PFSK-1 (cell line): ENCODE measurements around the gene WDFY3.

Source experiments
- FOXP2 ChIP-seq: optimal IDR thresholded peaks from 2 replicates; pipeline ENCODE3; 2011; ENCODE audit warnings: borderline replicate concordance, control low read depth, inconsistent platforms; ENCODE audit not compliant: insufficient read depth; ENCODE audit errors: extremely low read length, extremely low read depth
- POLR2AphosphoS5 ChIP-seq: IDR thresholded peaks from 2 replicates; pipeline ENCODE4 v1.6.1; 2012; ENCODE audit warnings: low read depth, mild to moderate bottlenecking, control low read depth, low read length, moderate library complexity
- REST ChIP-seq, 2 experiments: IDR thresholded peaks; 2 replicates each; pipeline versions ENCODE4 v1.6.1 to v1.8.0; 2011 to 2012; ENCODE audit warnings: low read depth in 2 of 2, low read length in 2 of 2, control low read depth in 1 of 2, inconsistent platforms in 1 of 2, mild to moderate bottlenecking in 1 of 2, moderate library complexity in 1 of 2; ENCODE audit not compliant: insufficient read depth in 1 of 2
- SIN3A ChIP-seq: IDR thresholded peaks from 2 replicates; pipeline ENCODE4 v1.6.1; 2012; ENCODE audit warnings: mild to moderate bottlenecking, low read length, moderate library complexity, borderline replicate concordance; ENCODE audit not compliant: insufficient read depth
- TAF1 ChIP-seq: IDR thresholded peaks from 2 replicates; pipeline ENCODE4 v1.6.1; 2012; ENCODE audit warnings: low read length, control low read depth, borderline replicate concordance; ENCODE audit not compliant: insufficient read depth

GRCh38 chr4:84661191-84661939 is 305.1 kb downstream of the WDFY3 start:
- TF ChIP-seq REST (IDR thresholded peaks at IDR 0.05; ENCODE audit: insufficient read depth in 1 of 2, low read depth in 2 of 2, low read length in 2 of 2) (no peak), TAF1 (no peak), POLR2AphosphoS5 (no peak), FOXP2 (no peak), SIN3A (no peak)
